ENCODE data around the gene ENO1. TPM values are rescaled to one million over a fixed set of nuclear protein-coding genes. Genes with fewer than 3 reads are reported as not detected.

Gene ENO1
- total RNA-seq, 2 experiments from 2014 or later = 2,428 to 2,545 TPM

Small RNA genes within 50 kb of the gene (microRNA-seq; reads per million reads assigned to microRNA genes)
- not detected for gene MIR6728

Other genes with a start within 250 kb of the ENO1 start
- 10 to 100 TPM; 64.4 to 68.7 TPM for gene RERE, start 61.0 kb downstream of the ENO1 start, total RNA-seq
- gene CA6, start 67.2 kb upstream of the ENO1 start, total RNA-seq = 10 to 100 TPM; 37.3 to 41.8 TPM
- under 1 TPM in 1 of 2 experiments, not detected in 1; 0.19 TPM for gene SLC2A7, start 147.7 kb upstream of the ENO1 start, total RNA-seq
- not detected for gene SLC2A5, start 190.9 kb upstream of the ENO1 start, total RNA-seq

Data from activated naive CD8-positive, alpha-beta T cell treated with anti-CD3 and anti-CD28 coated beads, Interleukin-2, amount 10 ng/mL, durations not matched to agents 7 days and 5 days (primary cell).